A549 treated with AZD2906 at 1 μM for 4 hours (cell line): ENCODE results near the gene LTA. TPM values are rescaled to one million over a fixed set of nuclear protein-coding genes. Genes with fewer than 3 reads are reported as not detected.

ENCODE experiments used
- total RNA-seq: library from RNA; stranded (reverse); fragments of 200-300 nt; extraction: Qiagen RNA extraction; gene quantifications from 5 replicates; pipeline ENCODE4 v1.2.3, GENCODE V29; 2022

LTA gene, protein sequence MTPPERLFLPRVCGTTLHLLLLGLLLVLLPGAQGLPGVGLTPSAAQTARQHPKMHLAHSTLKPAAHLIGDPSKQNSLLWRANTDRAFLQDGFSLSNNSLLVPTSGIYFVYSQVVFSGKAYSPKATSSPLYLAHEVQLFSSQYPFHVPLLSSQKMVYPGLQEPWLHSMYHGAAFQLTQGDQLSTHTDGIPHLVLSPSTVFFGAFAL
- 0.07 to 0.23 TPM (median 0.08 TPM) in 3 of 5 replicates, not detected in the others for total RNA-seq

DNA sequence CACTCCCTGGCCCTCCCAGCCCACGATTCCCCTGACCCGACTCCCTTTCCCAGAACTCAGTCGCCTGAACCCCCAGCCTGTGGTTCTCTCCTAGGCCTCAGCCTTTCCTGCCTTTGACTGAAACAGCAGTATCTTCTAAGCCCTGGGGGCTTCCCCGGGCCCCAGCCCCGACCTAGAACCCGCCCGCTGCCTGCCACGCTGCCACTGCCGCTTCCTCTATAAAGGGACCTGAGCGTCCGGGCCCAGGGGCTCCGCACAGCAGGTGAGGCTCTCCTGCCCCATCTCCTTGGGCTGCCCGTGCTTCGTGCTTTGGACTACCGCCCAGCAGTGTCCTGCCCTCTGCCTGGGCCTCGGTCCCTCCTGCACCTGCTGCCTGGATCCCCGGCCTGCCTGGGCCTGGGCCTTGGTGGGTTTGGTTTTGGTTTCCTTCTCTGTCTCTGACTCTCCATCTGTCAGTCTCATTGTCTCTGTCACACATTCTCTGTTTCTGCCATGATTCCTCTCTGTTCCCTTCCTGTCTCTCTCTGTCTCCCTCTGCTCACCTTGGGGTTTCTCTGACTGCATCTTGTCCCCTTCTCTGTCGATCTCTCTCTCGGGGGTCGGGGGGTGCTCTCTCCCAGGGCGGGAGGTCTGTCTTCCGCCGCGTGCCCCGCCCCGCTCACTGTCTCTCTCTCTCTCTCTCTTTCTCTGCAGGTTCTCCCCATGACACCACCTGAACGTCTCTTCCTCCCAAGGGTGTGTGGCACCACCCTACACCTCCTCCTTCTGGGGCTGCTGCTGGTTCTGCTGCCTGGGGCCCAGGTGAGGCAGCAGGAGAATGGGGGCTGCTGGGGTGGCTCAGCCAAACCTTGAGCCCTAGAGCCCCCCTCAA lies at the start of gene LTA:
Gene LTA, plus strand, starts transcription at position 249 of the 871 bp plus-strand sequence. Its CDS starts 454 bp downstream, at position 703.

DNA sequence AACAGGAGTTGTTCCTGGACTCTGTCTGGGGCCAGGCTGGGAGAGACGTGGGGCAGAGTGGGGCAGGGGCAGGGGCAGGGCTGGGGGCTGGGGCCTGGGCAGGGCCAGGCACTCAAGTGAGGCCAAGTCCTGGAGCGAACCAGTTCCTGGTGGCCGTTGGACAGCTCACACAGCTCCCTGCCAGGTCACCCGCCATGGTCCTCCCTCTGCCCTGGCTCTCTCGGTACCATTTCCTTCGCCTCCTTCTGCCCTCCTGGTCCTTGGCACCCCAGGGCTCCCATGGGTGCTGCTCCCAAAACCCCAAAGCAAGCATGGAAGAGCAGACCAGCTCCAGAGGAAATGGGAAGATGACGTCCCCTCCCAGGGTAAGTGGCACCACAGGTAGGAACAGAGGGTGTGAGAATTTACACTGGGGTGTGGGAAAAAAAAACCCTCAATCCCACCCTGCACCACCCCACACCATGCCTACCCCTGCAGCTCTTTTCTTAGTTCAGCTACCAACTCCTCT lies 43.2 kb upstream of the LTA start, which contains the start of gene MCCD1:
Gene MCCD1, plus strand, starts transcription at position 142 of the 508 bp plus-strand sequence. Its CDS starts 53 bp downstream, at position 195.

DNA sequence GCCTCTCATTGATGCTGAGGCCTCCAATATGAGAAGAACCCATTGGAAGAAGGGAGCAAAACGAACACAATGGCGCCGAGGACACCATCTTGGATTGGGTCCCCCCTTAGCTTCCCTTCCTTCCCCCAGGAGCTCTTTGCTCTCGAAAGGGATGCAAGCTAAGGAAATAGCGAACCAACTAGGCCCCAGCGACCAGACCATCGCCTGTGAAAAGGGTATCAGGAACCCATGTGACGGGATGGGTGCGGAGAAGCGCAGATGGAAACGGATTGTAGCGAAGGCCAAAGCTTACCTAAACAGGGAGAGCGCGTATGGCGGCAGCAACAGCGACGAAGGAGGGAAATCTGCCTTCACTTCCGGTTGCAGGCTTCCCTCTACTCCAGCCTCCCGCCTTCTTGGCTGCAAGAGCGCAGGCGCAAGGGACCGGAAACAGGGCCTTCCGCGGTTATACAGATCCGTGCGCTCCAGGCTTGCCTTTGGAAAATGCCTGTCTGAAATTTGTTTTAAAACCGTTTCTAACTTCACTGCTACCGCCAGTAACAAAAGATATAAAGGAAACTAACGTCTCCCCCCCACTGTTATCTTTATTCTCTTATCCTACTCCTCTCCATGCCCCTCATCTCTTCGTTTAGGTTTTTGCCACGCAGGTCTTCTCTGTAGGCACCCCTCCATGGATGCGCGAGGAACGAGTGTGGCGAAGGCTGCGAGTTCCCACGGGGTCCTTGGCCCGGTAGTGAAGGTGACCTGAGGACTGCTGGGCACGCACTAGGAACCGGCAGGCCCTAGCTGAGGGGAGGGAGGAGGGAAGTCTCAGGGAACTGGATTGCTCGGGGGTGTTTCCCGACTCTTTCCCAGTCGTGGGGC lies 30.2 kb upstream of the LTA start, which contains the start of gene DDX39B:
Gene DDX39B, minus strand, starts transcription at position 346 of the 864 bp plus-strand sequence. CDS start 1,471 bp downstream, outside the sequence.

DNA sequence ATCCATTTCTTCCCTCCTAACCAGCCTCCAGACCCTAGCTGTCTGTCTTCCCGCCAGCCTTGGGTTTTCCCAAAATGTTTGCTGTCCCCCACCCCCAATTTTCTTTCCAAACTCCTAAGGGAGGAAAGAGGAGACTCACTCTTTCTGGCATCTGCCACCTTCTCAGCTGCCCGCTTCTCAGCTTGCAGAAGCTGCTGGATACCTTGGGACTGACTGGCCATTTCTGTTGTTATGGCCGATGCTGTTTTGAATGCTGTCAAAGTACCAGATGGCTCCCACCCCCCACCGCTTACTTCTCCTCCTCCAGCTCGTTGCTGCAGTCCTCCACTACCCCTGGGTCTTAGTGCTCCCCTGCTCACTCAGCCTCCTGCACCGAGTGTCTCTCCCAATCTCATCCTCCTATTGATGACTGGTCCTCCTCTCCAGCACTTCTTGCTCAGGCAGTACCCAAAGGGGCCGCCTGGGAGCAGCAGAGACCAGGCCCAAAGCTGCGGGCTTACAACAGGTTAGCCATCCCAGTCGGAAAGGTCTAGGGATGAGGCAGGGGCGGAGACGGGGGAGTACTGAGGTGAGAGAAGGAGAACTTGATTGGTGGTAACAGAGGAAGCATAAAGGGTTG lies 25.6 kb upstream of the LTA start, which contains the start of gene ATP6V1G2:
Gene ATP6V1G2, minus strand, starts transcription at position 270 of the 619 bp plus-strand sequence. Its CDS starts 49 bp downstream, at position 221.

DNA sequence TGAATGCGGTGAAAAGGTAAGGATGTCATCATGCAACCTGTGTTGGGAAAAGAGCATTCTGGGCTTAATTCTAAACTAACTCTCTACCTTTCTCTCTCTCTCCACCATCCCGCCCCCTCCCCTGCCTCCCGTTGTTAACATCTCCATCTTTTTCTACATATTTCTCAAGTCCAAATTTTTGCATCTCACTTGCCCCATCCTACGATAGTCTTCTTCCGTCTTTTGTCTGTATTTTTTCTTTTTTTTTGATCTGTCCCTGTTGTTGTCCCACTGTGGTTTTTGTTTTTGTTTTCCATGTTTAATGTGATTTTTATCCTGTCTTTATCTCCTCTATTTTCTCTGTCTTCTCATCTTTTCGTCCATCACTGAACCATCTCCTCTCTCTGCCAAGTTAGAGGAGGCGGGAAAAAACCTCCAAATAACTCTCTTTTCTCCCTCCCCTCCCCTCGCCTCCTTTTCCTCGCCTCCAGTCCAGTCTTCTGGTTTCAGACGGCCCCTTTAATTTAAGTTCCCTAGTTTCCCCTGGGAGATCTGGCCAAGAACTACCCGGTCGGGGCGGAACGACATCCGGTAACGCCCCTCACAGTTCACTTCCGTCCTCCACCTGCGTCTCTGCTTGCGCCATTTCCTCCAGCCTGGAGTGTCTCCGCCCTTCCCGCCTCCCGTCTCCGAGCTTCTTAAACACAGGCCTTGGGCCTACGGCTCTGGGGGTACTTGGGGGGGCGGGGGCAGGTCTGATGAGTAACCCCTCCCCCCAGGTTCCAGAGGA lies 24.9 kb upstream of the LTA start, which contains the start of gene NFKBIL1:
Gene NFKBIL1, plus strand, starts transcription at position 651 of the 769 bp plus-strand sequence. Its CDS starts 87 bp downstream, at position 738.

DNA sequence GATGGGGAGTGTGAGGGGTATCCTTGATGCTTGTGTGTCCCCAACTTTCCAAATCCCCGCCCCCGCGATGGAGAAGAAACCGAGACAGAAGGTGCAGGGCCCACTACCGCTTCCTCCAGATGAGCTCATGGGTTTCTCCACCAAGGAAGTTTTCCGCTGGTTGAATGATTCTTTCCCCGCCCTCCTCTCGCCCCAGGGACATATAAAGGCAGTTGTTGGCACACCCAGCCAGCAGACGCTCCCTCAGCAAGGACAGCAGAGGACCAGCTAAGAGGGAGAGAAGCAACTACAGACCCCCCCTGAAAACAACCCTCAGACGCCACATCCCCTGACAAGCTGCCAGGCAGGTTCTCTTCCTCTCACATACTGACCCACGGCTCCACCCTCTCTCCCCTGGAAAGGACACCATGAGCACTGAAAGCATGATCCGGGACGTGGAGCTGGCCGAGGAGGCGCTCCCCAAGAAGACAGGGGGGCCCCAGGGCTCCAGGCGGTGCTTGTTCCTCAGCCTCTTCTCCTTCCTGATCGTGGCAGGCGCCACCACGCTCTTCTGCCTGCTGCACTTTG lies 3.3 kb downstream of the LTA start, which contains the start of gene TNF:
Gene TNF, plus strand, starts transcription at position 231 of the 567 bp plus-strand sequence. Its CDS starts 177 bp downstream, at position 408.

DNA sequence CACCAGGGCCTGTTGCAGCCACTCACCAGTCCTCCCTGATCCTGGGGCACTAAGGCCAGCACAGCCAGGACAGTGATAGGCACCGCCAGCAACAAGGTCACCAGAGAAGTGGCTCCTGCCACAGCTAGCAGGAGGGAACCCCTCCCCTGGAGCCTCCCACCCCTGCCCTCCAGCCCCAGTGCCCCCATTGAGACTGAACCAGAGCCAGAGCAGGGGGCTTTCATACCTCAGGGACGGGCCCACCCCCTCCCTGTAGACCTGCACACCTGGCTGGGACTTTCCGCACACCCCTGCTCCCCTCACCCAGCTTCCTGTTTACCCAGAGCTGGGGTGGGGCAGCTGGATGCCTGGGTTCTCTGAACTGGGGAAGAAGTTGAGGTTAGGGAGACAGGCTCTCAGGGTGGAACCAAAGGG lies 10.1 kb downstream of the LTA start, which contains the start of gene LTB:
Gene LTB, minus strand, starts transcription at position 195 of the 414 bp plus-strand sequence. Its CDS starts 7 bp downstream, at position 188.

DNA sequence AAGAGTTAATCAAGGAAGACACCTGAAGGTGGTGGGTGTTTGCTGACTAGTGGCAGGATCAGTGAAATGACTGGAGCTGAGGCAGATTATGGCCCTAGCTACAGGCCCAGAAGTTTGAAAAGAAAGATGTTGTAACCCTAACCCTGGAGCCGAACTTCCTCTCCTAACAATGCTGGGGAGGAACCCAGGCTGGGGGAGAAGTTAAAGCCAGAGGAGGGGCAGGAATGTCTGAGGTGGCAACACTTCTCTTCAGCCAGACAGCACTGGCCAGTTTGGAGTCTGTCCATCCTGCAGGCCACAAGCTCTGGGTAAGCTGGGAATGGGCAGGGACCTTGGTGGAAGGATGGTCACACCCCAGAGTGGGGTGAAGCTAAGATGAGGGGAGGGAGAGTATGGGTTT lies 13.9 kb downstream of the LTA start, which contains the start of gene LST1:
Gene LST1, plus strand, starts transcription at position 270 of the 400 bp plus-strand sequence. CDS start 1,023 bp downstream, outside the sequence.

DNA sequence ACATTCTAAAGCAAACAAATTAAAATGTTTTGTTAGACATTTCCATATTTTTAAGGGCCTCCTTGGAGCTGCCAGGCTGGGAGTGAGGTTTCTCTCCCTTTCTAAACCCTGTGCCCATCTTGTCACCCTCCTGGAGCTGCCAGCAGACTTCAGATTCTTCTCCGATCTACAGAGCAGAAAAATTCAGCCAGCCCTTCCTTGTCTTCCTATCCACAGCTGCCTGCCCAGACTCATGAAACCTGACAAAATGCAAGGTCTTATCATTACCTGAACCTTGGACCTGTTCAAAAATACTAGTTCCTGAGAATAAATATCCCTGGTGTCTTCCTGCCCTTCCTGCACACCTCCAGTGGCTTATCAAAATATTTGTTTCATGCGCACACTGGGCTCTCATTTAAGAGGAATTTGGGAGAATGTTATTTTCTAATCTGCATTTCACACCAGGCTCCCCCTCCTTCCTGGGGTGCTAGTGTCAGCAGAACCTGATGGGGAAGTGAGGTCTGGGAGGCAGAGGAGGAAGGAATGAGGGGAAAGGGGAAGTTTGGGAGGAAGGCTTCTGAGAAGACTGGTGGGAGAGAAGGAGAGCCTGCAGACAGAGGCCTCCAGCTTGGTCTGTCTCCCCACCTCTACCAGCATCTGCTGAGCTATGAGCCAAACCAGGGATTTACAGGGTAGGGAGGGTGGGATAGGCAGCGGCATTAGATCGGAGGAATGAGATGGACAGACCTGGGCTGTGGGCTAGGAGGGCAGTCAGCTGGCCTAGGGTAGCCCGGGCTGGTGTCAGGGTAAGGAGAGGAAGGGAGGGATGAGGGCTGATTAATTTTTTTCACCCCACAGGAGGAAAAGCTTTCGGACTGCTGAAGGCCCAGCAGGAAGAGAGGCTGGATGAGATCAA lies 42.8 kb downstream of the LTA start, which contains the start of gene AIF1:
Gene AIF1, plus strand, starts transcription at position 551 of the 895 bp plus-strand sequence. Its CDS starts 96 bp downstream, at position 647.

DNA sequence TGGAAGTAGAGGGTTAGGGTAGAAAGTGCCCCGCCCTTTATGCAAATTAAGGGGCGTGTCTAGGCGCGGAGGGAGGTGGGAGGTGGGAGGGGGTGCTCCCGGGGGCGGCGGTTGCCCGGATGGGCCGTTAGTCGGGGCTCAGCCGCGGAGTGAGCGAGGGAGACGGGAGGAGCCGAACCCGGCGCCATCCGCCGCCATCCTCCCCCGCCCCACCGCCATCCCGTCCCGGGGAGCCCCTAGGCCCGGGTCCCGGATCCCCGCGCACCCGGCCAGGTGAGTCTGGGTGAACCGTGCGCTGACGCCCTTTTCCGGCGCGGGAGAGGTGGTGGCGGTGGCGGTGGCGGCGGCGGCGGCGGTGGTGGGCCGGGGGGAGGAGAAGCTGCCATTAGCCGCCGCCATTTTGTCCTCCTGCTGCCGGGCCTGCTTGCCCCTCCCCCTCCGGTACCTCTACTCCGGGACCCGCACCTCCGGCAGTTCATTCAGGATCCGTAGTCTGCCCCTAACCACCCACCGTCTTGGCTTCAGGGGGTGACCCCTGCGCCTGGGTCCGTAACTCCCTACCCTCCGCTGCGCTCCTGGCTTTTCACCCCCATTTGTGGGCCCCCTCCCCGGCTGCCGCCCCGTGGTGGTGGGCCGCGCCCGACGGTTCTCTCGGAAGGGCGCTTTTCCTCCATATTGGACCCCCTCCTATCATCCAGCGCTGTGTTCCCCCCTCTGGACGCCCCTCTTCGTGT lies 48.7 kb downstream of the LTA start, which contains the start of gene PRRC2A:
Gene PRRC2A, plus strand, starts transcription at position 130 of the 734 bp plus-strand sequence. CDS start 2,075 bp downstream, outside the sequence.

Other genes with a start within 250 kb of the LTA start
- 18.9 to 30.6 TPM (median 26.0 TPM) in 5 replicates for gene HLA-B, start 215.1 kb upstream of the LTA start, total RNA-seq
- gene MICA, start 168.7 kb upstream of the LTA start, total RNA-seq = 28.1 to 29.7 TPM (median 28.9 TPM) in 5 replicates
- gene MICB, start 74.1 kb upstream of the LTA start, total RNA-seq = 5.8 to 6.5 TPM (median 6.2 TPM) in 5 replicates
- gene MCCD1, start 43.3 kb upstream of the LTA start, total RNA-seq = not detected in 5 replicates
- gene DDX39B, start 30.3 kb upstream of the LTA start, total RNA-seq = 340 to 418 TPM (median 347 TPM) in 5 replicates
- gene ATP6V1G2, start 25.7 kb upstream of the LTA start, total RNA-seq = 0.62 to 1.1 TPM (median 0.93 TPM) in 5 replicates
- gene NFKBIL1, start 24.7 kb upstream of the LTA start, total RNA-seq = 9.5 to 13.0 TPM (median 12.6 TPM) in 5 replicates
- 0.07 to 0.08 TPM in 2 of 5 replicates, not detected in the others for gene TNF, start 3.3 kb downstream of the LTA start, total RNA-seq
- gene LTB, start 10.1 kb downstream of the LTA start, total RNA-seq = 0.12 to 0.49 TPM (median 0.14 TPM) in 4 of 5 replicates, not detected in the other
- 0.14 to 0.41 TPM (median 0.29 TPM) in 5 replicates for gene LST1, start 14.0 kb downstream of the LTA start, total RNA-seq
- not detected in 5 replicates for gene NCR3, start 20.7 kb downstream of the LTA start, total RNA-seq
- not detected in 5 replicates for gene AIF1, start 42.9 kb downstream of the LTA start, total RNA-seq
- gene PRRC2A, start 48.4 kb downstream of the LTA start, total RNA-seq = 66.2 to 87.9 TPM (median 84.6 TPM) in 5 replicates
- gene BAG6, start 80.4 kb downstream of the LTA start, total RNA-seq = 117 to 150 TPM (median 136 TPM) in 5 replicates
- 2.9 to 3.7 TPM (median 3.1 TPM) in 5 replicates for gene APOM, start 83.6 kb downstream of the LTA start, total RNA-seq
- 11.3 to 12.4 TPM (median 11.9 TPM) in 5 replicates for gene C6orf47, start 88.5 kb downstream of the LTA start, total RNA-seq
- 7.8 to 11.3 TPM (median 10.1 TPM) in 5 replicates for gene GPANK1, start 92.7 kb downstream of the LTA start, total RNA-seq
- gene CSNK2B, start 93.8 kb downstream of the LTA start, total RNA-seq = 169 to 183 TPM (median 179 TPM) in 5 replicates
- 2.7 to 4.2 TPM (median 3.2 TPM) in 5 replicates for gene LY6G5B, start 97.7 kb downstream of the LTA start, total RNA-seq
- gene LY6G5C, start 108.8 kb downstream of the LTA start, total RNA-seq = 1.2 to 1.7 TPM (median 1.4 TPM) in 5 replicates
- 14.2 to 17.5 TPM (median 16.7 TPM) in 5 replicates for gene ABHD16A, start 131.0 kb downstream of the LTA start, total RNA-seq
- not detected in 5 replicates for gene LY6G6F, start 134.6 kb downstream of the LTA start, total RNA-seq
- not detected in 5 replicates for gene LY6G6D, start 143.1 kb downstream of the LTA start, total RNA-seq
- gene LY6G6C, start 149.5 kb downstream of the LTA start, total RNA-seq = 0.08 to 0.14 TPM (median 0.09 TPM) in 3 of 5 replicates, not detected in the others
- gene MPIG6B, start 151.1 kb downstream of the LTA start, total RNA-seq = not detected in 5 replicates
- gene DDAH2, start 157.0 kb downstream of the LTA start, total RNA-seq = 25.2 to 32.8 TPM (median 28.6 TPM) in 5 replicates
- gene CLIC1, start 164.2 kb downstream of the LTA start, total RNA-seq = 467 to 486 TPM (median 475 TPM) in 5 replicates
- gene MSH5, start 167.7 kb downstream of the LTA start, total RNA-seq = 10.5 to 14.8 TPM (median 11.7 TPM) in 5 replicates
- 1.6 to 4.2 TPM (median 3.1 TPM) in 5 replicates for gene SAPCD1, start 190.4 kb downstream of the LTA start, total RNA-seq
- 1.3 to 1.9 TPM (median 1.5 TPM) in 5 replicates for gene VWA7, start 205.0 kb downstream of the LTA start, total RNA-seq
- gene VARS1, start 223.5 kb downstream of the LTA start, total RNA-seq = 49.3 to 54.8 TPM (median 53.0 TPM) in 5 replicates
- 43.6 to 61.8 TPM (median 59.8 TPM) in 5 replicates for gene LSM2, start 234.7 kb downstream of the LTA start, total RNA-seq
- gene HSPA1L, start 243.0 kb downstream of the LTA start, total RNA-seq = 1.2 to 1.7 TPM (median 1.4 TPM) in 5 replicates
- 132 to 240 TPM (median 186 TPM) in 5 replicates for gene HSPA1A, start 243.3 kb downstream of the LTA start, total RNA-seq